NCI-H2196 (cell line): ENCODE measurements around the gene CDHR3.

Experiments
- DNase-seq: peaks from one replicate; lab custom pipeline; 2025; ENCODE audit not compliant: unreplicated experiment; lab: John Stamatoyannopoulos, UW

The CDHR3 gene

DNA sequence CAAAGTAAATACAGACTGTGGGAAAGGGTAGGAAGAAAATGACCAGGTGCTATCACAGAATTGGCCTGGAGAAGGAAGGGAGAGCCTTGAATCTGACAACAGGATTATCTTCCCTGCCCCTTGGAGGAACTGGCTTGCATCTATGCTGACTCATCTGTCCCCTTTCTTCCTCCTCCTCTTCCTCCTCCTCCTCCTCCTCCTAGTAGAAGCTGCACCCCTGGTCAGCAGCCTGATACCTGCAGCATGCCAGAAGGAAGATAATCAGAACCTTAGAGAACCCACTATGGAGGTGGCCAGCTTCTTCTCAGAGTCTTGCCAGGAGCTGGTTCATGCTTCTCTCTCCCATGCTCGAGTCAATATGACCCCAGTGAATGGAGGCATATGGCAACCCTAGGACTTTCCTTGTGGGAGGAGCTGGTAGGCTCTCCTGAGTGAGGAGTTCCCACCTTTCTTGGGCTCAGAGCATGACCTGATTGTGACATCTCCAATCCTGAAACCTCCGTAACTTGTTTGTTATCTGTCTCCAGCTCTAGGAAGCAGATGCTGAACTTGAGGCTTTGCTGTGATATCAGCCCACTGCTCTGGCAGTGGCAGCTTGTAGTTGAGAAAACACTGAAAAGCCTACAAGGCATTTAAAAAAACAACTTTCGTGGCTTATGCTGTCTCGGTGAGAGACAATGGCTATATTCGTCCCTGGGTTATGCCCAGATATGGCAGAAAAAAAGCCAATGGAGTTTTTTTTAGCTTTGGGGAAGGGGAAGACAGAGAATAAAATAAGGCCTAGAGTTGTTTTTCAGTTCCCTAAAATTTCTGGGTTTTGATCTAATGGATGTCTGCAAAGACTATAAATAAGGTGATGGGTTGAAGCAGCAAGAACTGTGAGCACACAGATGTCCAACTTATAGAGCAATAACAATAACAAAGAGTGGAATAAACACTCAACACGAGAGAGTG lies 60.6 kb downstream of the CDHR3 start:
- no peak for DNase-seq

DNA sequence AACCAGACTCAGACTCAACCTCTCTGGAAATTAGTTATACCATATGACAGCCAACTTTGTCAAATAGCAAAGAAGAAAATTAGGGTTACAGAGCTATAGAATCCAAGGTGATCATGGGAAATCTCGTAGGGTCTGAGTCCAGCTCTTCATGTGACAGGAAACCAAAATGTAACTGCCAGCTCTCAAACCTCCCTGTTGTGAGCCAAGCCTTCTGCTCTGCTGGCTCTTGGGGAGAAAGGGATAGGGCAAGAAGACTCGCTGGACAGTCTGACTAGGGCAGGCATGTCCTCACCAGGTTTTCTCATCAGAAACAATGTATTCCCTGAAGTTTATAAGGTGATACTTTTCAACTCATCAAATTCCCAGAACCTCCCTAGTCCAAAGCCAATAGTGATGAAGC lies 63.0 kb downstream of the CDHR3 start:
- no peak for DNase-seq

DNA sequence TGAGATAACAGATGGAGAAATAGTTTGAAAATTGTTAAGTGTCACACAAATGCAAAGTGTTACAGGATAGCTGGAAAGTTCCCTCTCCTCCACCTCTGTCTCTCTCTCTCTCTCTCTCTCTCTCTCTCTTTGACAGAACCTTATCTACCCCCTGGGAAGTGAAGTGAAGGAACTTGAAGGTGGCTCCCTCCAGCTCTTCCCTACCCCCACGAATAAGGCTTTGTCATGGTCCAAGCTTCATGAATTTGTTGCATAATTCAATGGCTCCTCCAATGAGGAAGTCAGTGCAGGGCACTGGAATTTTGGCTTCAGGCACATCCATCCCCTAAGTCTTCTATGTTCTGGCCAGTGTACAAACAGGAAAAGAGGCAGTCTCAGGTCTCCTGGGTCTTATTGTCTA lies 66.4 kb downstream of the CDHR3 start:
- DNase-seq = no peak

DNA sequence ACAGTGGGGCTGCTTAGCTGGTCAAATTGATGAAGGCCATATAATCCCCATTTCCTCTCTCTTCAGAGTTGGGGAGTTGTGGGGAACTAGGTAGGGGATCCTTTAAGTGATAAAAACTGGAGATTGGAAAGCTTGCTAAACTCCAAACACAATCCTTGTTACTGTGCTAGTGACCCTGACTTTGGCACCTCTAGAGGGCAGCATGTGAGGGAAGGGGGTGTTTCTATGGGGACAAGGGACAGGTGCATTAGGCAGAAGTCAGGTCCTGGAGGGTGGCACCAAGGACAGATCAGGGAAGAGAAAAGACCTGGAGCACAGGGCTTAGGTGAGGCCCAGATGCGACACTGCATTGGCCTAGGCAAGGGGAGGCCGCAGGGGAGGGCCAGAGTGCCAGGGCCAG lies 66.9 kb downstream of the CDHR3 start:
- DNase-seq = no peak

DNA sequence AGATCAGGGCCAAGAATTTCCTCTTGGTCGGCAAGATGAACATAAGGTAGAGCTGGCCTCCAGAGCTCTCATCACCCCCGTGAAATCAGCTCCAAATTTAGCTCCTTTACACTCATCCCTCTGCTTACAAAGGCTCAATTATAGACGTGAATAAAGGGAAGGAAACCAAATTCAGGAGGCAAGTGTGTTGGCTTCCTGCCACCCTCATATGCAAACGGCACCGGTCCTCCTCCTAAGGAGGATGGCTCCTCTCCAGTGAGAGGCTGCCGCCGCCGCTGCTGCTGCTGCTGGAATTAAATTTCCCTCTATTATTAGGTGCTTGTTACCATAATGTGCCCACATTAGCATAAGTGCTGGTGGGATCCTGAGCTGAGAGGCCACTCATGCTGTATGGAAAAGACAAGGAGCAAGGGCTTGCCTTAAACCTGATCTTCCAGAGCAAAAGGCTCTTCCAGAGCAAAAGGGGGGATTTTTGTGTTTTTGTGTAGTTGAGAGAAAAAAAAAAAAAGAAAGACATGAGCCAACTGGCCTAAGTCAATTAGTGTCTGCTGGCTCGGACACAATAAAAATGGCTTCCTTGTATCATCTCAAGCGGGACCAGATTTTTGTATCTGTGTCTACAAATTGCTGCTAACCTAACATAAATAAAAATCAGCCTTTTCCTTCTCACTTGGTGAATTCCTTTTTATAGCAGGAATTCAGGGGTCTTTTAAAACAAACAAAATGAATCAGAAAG lies 68.4 kb downstream of the CDHR3 start:
- peak; percentile 64 for DNase-seq

DNA sequence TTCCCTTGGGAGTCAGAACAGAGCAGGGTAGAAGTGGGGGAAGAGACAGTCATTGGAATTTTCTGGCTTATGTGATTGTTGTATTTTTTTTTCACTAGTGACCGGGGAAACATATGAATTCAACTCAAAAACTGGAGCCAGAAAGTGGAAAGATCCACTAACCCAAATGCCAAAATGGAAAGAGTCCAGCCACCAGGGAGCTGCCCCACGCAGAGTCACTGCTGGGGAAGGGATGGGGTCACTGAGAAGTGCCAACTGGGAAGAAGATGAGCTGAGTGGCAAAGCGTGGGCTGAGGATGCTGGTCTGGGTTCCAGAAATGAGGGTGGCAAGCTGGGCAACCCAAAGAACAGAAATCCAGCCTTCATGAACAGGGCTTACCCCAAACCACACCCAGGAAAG lies 69.2 kb downstream of the CDHR3 start:
- no peak for DNase-seq

DNA sequence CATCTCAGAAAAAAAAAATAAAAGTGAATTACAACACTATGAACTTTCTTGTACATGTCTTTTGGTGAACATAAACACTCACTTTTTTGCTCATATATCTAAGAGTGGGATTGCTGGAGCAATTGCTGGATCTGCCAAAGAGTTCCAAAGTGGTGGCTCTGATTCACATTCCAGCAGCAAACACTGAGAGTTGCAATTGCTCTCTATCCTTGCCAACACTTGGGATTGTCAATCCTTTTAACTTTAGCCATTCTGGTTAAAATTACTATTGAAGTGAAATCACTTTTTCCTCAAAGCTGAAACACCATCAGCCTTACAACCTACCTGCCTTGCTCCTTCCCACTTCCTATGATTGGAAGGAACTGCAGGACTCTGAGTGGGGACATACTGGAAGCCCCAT lies 70.7 kb downstream of the CDHR3 start:
- DNase-seq = no peak

DNA sequence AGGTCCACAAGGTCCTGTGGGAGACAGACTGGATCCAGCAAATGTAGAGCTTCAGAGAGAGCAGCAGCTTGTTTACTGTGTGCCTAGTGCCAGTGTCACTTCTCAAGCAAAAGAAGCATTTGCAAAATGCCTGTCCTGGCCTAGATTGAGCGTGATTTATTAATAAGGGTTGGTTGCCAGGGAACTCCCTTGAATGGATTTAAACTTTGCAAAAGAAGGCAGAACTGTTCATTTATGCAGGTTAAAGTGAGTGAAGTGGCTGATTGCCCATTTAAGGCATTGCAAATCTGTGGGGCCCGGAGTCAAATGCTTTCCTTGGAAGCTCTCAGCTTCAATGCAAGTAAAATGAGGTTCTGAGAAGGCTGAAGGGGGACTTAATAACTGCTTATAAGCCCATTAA lies 71.3 kb downstream of the CDHR3 start:
- DNase-seq = no peak

DNA sequence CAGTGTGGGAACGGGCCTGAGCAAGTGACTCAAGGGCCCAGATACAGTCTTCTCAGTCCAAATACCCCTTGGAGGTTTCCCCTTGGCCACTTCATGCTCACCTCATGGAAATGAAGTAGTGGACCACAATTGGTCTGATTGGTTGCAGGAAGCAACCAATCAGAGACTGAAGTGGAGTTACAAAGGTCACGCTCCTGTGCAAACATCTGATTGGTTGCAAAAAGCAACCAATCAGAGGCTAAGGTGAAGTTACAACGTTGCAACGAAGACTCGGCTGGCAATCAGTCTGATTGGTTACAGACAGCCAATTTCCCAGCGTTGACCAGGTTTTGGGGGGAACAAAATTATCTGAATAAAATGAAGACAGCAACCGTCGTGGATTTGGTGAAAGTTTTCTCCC lies 72.5 kb downstream of the CDHR3 start:
- no peak for DNase-seq

DNA sequence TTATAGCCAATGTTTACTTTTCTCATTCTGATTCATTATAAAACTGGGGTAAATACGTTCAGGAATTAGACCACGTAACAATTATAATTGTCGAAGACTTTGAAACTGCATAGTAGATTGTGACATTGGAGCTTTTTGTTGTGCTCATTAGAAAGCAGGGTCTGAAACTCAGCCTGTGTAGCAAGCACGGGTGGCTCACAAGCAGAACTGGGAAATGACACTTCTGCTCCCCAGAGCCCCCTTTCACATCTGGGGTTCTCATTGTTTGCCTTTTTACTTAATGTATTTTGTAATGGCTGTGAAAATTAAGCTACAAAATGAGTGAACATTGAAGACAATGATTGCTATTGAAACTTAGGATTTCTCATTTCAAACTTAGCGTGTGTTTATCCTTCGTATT lies 72.9 kb downstream of the CDHR3 start:
- DNase-seq = no peak

DNA sequence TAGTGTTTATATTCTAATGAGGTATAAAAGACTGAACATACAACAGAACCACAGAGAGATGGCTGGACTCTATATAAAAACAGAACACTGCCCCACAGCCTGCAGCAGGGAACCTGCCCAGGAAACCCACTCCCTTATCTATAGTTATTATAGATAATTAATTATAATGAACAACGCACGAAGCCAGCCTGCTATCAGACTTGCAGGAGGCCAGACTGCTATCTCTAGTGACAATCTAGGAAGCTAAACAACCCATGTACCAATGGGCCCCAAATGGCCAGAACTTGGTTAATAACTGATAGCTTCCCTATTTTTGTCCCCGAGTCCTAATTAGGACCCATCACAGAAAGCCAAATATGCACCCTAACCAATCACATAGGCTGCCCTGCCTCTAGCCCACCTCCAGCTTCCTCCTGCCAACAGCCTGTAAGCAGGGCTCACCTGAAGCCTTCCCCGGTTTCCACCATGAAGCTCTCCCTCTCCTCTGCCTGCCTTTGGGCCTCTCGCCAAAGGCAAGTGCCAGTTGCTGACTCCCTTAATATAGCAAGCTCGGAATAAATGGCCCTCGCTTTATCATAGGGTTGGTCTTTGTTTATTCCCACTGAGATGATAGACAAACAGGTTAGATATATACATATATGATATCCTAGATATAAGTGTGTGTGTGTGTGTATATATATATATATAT lies 74.6 kb downstream of the CDHR3 start:
- DNase-seq = no peak

DNA sequence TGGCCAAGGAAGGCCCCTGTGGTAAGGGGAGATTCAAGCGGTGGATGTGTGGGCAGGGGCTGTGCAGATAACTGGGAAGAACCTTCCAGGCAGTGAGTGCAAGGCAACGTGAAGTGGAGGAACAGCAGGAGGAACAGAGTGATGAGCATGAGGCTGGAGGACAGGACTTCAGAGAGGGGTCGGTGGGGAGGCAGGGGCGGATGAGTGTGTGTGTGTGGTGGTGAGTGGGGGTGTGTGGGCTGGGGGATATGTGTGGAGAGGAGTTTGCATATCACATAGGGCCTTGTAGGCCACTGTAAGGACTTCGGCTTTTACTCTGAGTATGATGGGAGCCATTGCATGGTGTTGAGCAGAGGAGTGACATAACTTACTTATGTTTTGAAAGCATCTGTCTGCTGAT lies 75.2 kb downstream of the CDHR3 start:
- no peak for DNase-seq

DNA sequence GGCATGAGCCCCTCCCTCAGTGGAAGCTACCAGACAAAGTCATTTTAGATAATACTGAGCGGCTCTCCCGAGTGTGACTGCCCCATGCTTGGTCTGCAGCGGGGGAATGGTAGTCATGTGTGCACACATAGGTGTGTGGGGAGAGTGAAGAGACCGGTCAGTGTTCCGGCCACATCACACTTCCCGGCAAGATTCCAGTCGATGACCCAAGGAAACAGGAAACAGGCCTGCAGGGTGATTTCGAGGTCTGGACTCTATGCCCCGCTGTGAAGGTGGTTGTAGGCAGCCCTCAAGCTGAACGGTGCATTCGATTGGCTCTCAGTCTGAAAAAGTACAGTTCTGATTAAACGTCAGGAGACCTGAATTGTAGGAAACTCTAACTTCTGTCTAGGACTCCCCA lies 75.9 kb downstream of the CDHR3 start:
- DNase-seq = no peak

DNA sequence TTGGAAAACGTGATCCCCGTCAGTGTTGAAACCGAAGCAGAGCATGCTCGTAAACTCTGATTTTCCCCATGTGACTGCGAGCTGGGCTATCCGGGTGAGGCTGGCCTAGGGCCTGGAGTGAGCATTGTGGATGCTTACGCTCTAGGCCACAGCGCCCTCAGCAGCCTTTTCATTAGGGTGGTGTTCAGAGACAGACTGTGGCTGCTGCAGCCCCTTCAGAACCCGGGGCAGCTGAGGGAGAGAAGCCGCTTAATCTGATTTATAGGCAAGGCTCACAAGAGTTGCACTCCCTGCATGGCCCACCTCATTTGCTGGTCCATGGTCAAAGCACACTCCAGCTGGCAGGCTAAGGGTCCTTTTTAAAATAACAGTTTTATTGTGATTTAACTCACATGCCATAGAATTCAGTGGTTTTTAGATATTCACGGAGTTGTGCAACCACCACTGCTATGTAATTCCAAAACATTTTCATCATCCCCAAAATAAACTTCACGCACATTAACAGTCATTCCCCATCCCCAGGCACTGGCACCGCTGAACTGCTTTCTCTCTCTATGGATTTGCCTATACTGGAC lies 76.5 kb downstream of the CDHR3 start:
- DNase-seq = no peak

DNA sequence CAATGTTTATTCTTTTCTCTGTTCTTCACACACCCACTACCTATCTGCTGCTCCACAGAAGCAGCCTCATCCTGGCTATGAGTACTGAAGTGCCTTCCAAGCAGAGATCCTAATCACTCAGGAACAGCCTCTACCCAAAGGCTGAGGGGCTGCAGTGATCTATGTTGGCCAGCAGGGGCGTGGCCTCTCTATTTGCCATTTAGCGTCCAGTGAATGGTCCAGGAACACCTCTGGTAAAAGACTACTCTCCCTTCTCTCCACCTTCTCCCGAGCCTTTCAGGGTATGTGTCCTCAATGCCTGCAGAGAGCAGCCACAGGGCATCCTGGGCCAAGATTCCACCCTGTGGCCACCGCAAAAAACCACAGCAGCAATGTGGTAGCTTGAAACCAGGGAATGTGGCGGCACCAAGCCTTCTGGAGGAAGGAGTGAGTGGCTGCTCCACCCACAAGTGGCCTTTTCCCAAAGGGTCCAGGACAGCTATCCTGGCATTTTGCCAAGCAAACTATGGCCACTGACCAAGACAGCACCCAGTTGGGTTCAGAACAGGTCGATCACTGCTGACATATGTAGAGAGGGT lies 78.2 kb downstream of the CDHR3 start:
- DNase-seq = peak; percentile 60

DNA sequence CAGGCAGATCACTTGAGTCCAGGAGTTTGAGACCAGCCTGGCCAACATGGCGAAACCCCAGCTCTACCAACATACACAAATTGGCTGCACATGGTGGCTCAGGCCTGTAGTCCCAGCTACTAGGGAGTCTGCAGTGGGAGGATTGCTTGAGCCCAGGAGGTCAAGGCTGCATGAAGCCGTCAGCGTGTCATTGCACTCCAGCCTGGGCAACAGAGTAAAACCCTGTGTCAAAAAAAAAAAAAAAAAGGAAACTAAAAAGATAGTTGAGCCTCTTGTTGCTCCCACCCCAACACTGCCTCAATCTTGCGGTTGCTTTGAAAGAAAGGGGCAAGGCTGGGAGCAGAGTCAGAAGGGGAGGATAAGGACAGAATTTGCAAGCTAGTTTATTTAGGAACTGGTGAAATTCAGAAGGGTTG lies 79.1 kb downstream of the CDHR3 start:
- DNase-seq = no peak

DNA sequence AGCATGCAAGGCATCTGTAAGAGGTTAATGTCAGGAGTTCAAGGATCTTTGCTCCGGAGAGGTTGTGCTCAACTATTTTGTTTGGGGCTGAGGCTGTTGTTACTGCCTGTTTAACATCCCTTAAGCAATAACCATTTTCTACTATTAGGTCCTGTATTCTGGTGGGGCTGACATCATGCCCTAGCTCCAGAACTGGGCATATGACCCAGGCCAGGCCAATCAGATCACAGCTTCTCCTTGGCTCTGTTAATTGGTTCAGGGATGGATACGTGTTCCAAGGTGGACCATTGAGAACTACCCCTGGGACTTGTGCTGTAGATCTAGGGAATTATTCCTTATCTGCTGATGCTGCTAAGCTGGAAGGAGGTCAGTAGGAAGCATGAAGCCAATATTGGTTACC lies 82.1 kb downstream of the CDHR3 start:
- no peak for DNase-seq

DNA sequence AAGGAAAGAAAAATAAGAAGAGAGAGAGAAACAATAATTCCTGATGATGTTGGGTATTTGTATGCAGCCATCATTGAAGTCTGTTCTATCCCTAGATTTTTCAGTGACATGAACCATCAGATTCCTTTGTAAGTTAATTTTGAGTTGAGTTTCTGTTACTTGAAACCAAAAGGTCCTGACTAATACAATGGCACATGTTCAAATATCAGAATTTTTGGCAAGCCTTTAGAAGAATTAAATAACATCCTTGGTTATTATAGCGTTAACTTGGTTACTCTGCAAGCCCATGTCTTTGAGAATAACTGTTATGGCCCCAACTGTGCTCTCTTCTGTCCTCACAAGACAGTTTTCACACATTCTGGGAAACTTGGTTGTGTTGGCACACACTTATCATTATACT lies 82.5 kb downstream of the CDHR3 start:
- DNase-seq = no peak

DNA sequence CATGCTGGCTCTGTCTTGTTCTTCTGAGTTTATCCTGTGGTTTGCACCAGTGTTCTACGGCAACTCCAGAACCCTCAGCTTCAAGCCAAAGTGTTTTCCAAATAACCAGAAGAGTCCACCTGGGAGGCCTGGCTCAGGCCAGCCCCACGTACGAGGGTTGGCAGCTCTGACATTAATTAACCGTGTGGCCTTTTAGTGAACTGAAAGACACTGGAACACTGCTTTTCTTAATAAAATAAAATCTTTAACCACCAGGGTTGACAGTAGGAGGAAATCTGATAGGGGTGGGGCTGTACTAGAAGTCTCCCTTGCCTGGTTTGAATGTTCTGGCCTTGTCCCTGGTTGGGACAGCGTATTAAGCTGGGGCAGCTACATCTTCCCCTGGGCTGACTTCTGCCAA lies 84.1 kb downstream of the CDHR3 start:
- DNase-seq = no peak

DNA sequence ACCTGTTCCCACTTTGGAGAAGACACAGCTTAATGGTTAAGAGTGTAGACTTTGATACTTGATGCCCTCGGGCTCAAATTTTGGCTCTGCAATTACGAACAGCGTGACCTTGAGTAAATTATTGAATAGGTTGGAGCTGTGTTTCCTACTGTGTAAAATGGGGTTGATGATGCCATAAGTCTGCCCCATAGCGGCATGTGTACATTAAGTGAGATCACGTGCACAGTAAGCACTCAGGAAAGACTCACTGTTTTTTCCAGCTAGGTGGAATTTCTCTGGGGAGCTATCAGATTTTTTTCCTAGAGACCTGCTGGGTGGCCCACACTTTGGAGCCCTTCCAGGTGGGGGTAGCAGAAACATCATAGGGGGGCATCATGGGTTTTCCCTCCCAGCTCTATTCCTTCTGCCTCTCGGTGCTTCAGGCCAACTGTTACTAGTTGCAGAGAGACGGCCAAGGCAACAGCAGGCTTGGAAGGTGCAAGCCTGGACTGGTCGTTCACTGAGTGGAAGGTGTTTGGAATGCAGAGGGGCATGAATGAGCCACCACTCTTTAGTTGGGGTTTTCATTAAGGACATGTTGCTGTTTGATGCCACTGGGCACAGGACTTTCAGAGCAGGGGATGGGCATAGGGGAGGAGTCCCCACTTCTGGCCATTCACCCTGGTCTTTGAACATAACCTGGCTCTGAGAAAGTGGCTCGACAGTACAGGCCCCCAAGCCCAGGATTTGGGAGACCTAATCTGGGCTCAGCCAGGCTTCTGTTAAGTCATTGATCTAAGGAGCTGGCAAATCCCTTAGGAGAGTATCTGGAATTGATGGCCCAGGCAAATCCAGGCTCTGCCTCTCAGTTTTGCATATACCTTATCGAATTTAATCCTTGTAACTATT lies 85.0 kb downstream of the CDHR3 start:
- DNase-seq = no peak
